Measurements from ENCODE around the gene ATP2B3.

ATP2B3 gene

GRCh38 chrX:153517423-153517822, at the start of gene ATP2B3:
Gene ATP2B3 (plus strand): TSS chrX:153517642. CDS start chrX:153536248, 18,606 bp downstream.
- DNase-seq, result no peak

- DNase-seq, result no peak
Measured at GRCh38 chrX:153468008-153468580, 49.3 kb upstream of the ATP2B3 start.

GRCh38 chrX:153469811-153470410, 47.5 kb upstream of the ATP2B3 start:
- DNase-seq, result peak; percentile 38

- peak; percentile 87 for DNase-seq
Measured at GRCh38 chrX:153470411-153471363, 46.8 kb upstream of the ATP2B3 start, which contains the start of gene HAUS7. Gene HAUS7 (minus strand): TSS chrX:153470576. CDS start chrX:153470557, 19 bp downstream.

- no peak for DNase-seq
Measured at GRCh38 chrX:153471663-153472280, 45.7 kb upstream of the ATP2B3 start.

GRCh38 chrX:153473126-153473525, 44.3 kb upstream of the ATP2B3 start:
- DNase-seq, result no peak

GRCh38 chrX:153474266-153474665, 43.2 kb upstream of the ATP2B3 start:
- DNase-seq, result no peak

- DNase-seq, result peak; percentile 28
Measured at GRCh38 chrX:153474718-153475117, 42.7 kb upstream of the ATP2B3 start.

- no peak for DNase-seq
Measured at GRCh38 chrX:153475271-153475670, 42.2 kb upstream of the ATP2B3 start.

- no peak for DNase-seq
Measured at GRCh38 chrX:153475751-153476281, 41.6 kb upstream of the ATP2B3 start.

GRCh38 chrX:153476666-153477363, 40.6 kb upstream of the ATP2B3 start:
- DNase-seq, result no peak

GRCh38 chrX:153477364-153477857, 40.0 kb upstream of the ATP2B3 start:
- no peak for DNase-seq

- no peak for DNase-seq
Measured at GRCh38 chrX:153477901-153478300, 39.5 kb upstream of the ATP2B3 start.

GRCh38 chrX:153478746-153479145, 38.7 kb upstream of the ATP2B3 start:
- no peak for DNase-seq

- DNase-seq, result no peak
Measured at GRCh38 chrX:153481043-153481442, 36.4 kb upstream of the ATP2B3 start.

GRCh38 chrX:153482376-153483015, 34.9 kb upstream of the ATP2B3 start:
- no peak for DNase-seq

- no peak for DNase-seq
Measured at GRCh38 chrX:153485396-153486080, 31.9 kb upstream of the ATP2B3 start.

- no peak for DNase-seq
Measured at GRCh38 chrX:153486171-153486570, 31.3 kb upstream of the ATP2B3 start.

GRCh38 chrX:153487590-153488071, 29.8 kb upstream of the ATP2B3 start:
- DNase-seq, result no peak

- no peak for DNase-seq
Measured at GRCh38 chrX:153488231-153488914, 29.1 kb upstream of the ATP2B3 start.

Data from stimulated activated CD4-positive, alpha-beta T cell treated with anti-CD3 and anti-CD28 coated beads, Interleukin-4, amount 100 ng/mL, for 24 hours (primary cell).